Panc1 (cell line): ENCODE results near the gene PRKAG2. TPM values are rescaled to one million over a fixed set of nuclear protein-coding genes. Genes with fewer than 3 reads are reported as not detected.

Source experiments
- ATAC-seq: fragments of 200-7000 bp; cut with Tn5 transposase; 2 replicates; pipeline ENCODE4 v1.9.1; 2020; ENCODE audit warnings: mild to moderate bottlenecking, moderate library complexity
- BruUV-seq: library from RNA; stranded (reverse); fragments of 400-500 nt; replicated peaks from 2 replicates; lab custom pipeline; 2021; lab: Mats Ljungman, UMichigan
- CTCF ChIA-PET: fragments of 300-600 bp; sonication (Branson Sonifier 250); formaldehyde crosslinking; loops from one replicate; lab custom pipeline; 2022; ENCODE audit warnings: antibody characterized with exemption; lab: Charles Lee
- POLR2A ChIA-PET: fragments of 300-600 bp; sonication (Branson Sonifier 250); formaldehyde crosslinking; loops from one replicate; lab custom pipeline; 2022; ENCODE audit warnings: antibody characterized with exemption; lab: Charles Lee
- DNase-seq: peaks from one replicate; pipeline ENCODE4 v3.0.0-alpha.2; 2010; ENCODE audit warnings: low read depth, low spot score
- H3K27ac ChIP-seq: 2 replicates; pipeline ENCODE4 v1.5.1; 2011; ENCODE audit warnings: mild to moderate bottlenecking, low read length, inconsistent platforms
- H3K27me3 ChIP-seq: fragments of 200-500 bp; sonication (Bioruptor generic); 2 replicates; pipeline ENCODE4 v1.6.0; 2014; ENCODE audit warnings: low read length, inconsistent platforms; ENCODE audit not compliant: control insufficient read depth, insufficient read depth
- H3K36me3 ChIP-seq: fragments of 200-500 bp; sonication (Bioruptor generic); 2 replicates; pipeline ENCODE4 v1.5.1; 2014; ENCODE audit warnings: inconsistent platforms, mild to moderate bottlenecking, low read length, moderate library complexity; ENCODE audit not compliant: control insufficient read depth, insufficient read depth
- H3K4me1 ChIP-seq: 2 replicates; pipeline ENCODE4 v1.5.1; 2011; ENCODE audit warnings: inconsistent platforms, mild to moderate bottlenecking, low read length, moderate library complexity; ENCODE audit not compliant: control insufficient read depth, insufficient read depth
- H3K4me3 ChIP-seq, 2 experiments: 2 replicates each; pipeline ENCODE4 v1.5.1; 2011 to 2012; ENCODE audit warnings: low read depth in 2 of 2, low read length in 2 of 2, mild to moderate bottlenecking in 2 of 2, inconsistent platforms in 1 of 2, moderate library complexity in 1 of 2
- H3K9me3 ChIP-seq: fragments of 200-500 bp; sonication (Bioruptor generic); 2 replicates; pipeline ENCODE4 v1.5.1; 2014; ENCODE audit warnings: low read depth, mild to moderate bottlenecking, inconsistent platforms, low read length, moderate library complexity; ENCODE audit not compliant: control insufficient read depth, insufficient read depth
- CTCF ChIP-seq: fragments of 450-650 bp; IDR thresholded peaks from 2 replicates; pipeline ENCODE4 v1.5.1; 2017; ENCODE audit warnings: mild to moderate bottlenecking
- POLR2AphosphoS5 ChIP-seq: IDR thresholded peaks from 2 replicates; pipeline ENCODE4 v1.6.1; 2012; ENCODE audit warnings: mild to moderate bottlenecking, low read depth, low read length, moderate library complexity
- REST ChIP-seq, 2 experiments: IDR thresholded peaks; 2 replicates each; pipeline ENCODE4 v1.6.1; 2011 to 2012; ENCODE audit warnings: low read depth in 2 of 2, control low read depth in 1 of 2, low read length in 1 of 2, mild to moderate bottlenecking in 1 of 2, moderate library complexity in 1 of 2; ENCODE audit not compliant: insufficient read depth in 1 of 2
- SIN3A ChIP-seq: IDR thresholded peaks from 2 replicates; pipeline ENCODE4 v1.6.1; 2012; ENCODE audit warnings: low read depth, mild to moderate bottlenecking, low read length, moderate library complexity, borderline replicate concordance; ENCODE audit not compliant: insufficient read depth
- TCF7L2 ChIP-seq: IDR thresholded peaks from 2 replicates; pipeline ENCODE4 v1.6.1; 2011; ENCODE audit warnings: mild to moderate bottlenecking, low read depth, low read length, inconsistent platforms
- in situ Hi-C: cut with HindIII; loops from 2 replicates; pipeline ENCODE4 v1.10.0; 2016; ENCODE audit warnings: low sequenced_read_pairs, low pct_unique_long_range_greater_than_20kb
- intact Hi-C: fragments of 100-400 bp; cut with micrococcal nuclease; formaldehyde crosslinking; loops from one replicate; pipeline ENCODE4 v1.10.0; 2022; ENCODE audit not compliant: unreplicated experiment
- total RNA-seq: library from RNA; stranded (reverse); gene quantifications from one replicate; pipeline ENCODE4 v1.2.1, GENCODE V29; 2021; ENCODE audit not compliant: unreplicated experiment

Gene PRKAG2
- total RNA-seq, 1 experiment from 2014 or later: 71.6 TPM

- intact Hi-C loops (no loop called here), in situ Hi-C loops (no loop called here)
- DNase-seq (no peak), ATAC-seq (no peak)
- no peaks in the 10 kb centered on the region for H3K9me3 ChIP-seq
- ChIA-PET POLR2A (no interaction called here), CTCF (no interaction called here)
- H3K4me3 ChIP-seq: no peak overlapping the region
- H3K36me3 ChIP-seq: no peaks in the 10 kb centered on the region
- TF ChIP-seq TCF7L2: no peak
- TF ChIP-seq SIN3A: no peak
- no peak for TF ChIP-seq REST (IDR thresholded peaks at IDR 0.05; ENCODE audit: insufficient read depth in 1 of 2, low read depth in 2 of 2, low read length in 1 of 2)
- H3K27ac ChIP-seq: no peak overlapping the region
- no peaks in the 10 kb centered on the region for H3K4me1 ChIP-seq
- peaks cover 4% of the 10 kb centered on the region; the same call in 1 of the 2 replicates for H3K27me3 ChIP-seq
- no TSS peak for BruUV-seq
These were observed 54.9 kb downstream of the PRKAG2 start for GRCh38 chr7:151821806-151822540.

- ChIA-PET CTCF (no interaction called here), POLR2A (no interaction called here)
- in situ Hi-C loops (no loop called here), intact Hi-C loops (no loop called here)
- DNase-seq (no peak), ATAC-seq (no peak)
- BruUV-seq: no TSS peak
- Histone ChIP-seq H3K9me3 (no peaks in the 10 kb centered on the region), H3K27ac (no peak overlapping the region), H3K27me3 (no peaks in the 10 kb centered on the region), H3K36me3 (no peaks in the 10 kb centered on the region), H3K4me1 (no peaks in the 10 kb centered on the region), H3K4me3 (no peak overlapping the region)
- TF ChIP-seq CTCF (no peak), TCF7L2 (no peak), REST (IDR thresholded peaks at IDR 0.05; ENCODE audit: insufficient read depth in 1 of 2, low read depth in 2 of 2, low read length in 1 of 2) (no peak), POLR2AphosphoS5 (no peak), SIN3A (no peak)
These were observed 55.7 kb downstream of the PRKAG2 start for GRCh38 chr7:151821226-151821625.
